Common myeloid progenitor, CD34-positive (primary cell): Measurements from ENCODE around the gene ADM2.

ENCODE experiments used
- CTCF ChIA-PET: fragments of 350-600 bp; sonication (Branson Sonifier 250); formaldehyde crosslinking; loops from one replicate; lab custom pipeline; 2021; ENCODE audit warnings: antibody characterized with exemption; lab: Charles Lee
- POLR2A ChIA-PET: fragments of 350-600 bp; sonication (Branson Sonifier 250); formaldehyde crosslinking; loops from one replicate; lab custom pipeline; 2021; ENCODE audit warnings: antibody characterized with exemption; lab: Charles Lee
- DNase-seq, 3 donors: peaks; one replicate each; pipeline versions ENCODE4 v3.0.0 to v3.0.0-alpha.2; 2013
- H3K27ac ChIP-seq, 2 experiments: 1 replicate in 1 of 2; 2 replicates in 1 of 2; pipeline ENCODE4 v1.7.0; 2013; ENCODE audit warnings: inconsistent platforms in 2 of 2, low read length in 2 of 2, mild to moderate bottlenecking in 2 of 2, low read depth in 1 of 2, moderate library complexity in 1 of 2; ENCODE audit not compliant: severe bottlenecking in 2 of 2, insufficient read depth in 1 of 2, poor library complexity in 1 of 2
- H3K27me3 ChIP-seq, 5 experiments: replicated peaks in 2 of 5; 1 replicate in 3 of 5; 2 replicates in 2 of 5; pipeline versions ENCODE4 v1.6.1 to v1.7.0; 2013; ENCODE audit warnings: low read length in 4 of 5, mild to moderate bottlenecking in 2 of 5, moderate library complexity in 2 of 5, inconsistent platforms in 1 of 5; ENCODE audit not compliant: insufficient read depth in 5 of 5, control insufficient read depth in 4 of 5
- H3K36me3 ChIP-seq, 4 experiments: 1 replicate in 2 of 4; 2 replicates in 2 of 4; pipeline versions ENCODE4 v1.6.1 to v1.7.0; 2013; ENCODE audit warnings: low read length in 3 of 4, control low read depth in 1 of 4, mild to moderate bottlenecking in 1 of 4; ENCODE audit not compliant: control insufficient read depth in 4 of 4, insufficient read depth in 4 of 4
- H3K4me1 ChIP-seq, 4 experiments: 1 replicate in 3 of 4; 2 replicates in 1 of 4; pipeline versions ENCODE4 v1.6.1 to v1.7.1; 2013; ENCODE audit warnings: low read length in 3 of 4, mild to moderate bottlenecking in 3 of 4, control low read depth in 1 of 4, inconsistent platforms in 1 of 4, moderate library complexity in 1 of 4; ENCODE audit not compliant: control insufficient read depth in 4 of 4, insufficient read depth in 4 of 4; ENCODE audit errors: control extremely low read depth in 1 of 4
- H3K4me3 ChIP-seq, 7 experiments: 1 replicate in 4 of 7; 2 replicates in 3 of 7; pipeline versions ENCODE4 v1.5.1 to v1.7.0; 2013; ENCODE audit warnings: mild to moderate bottlenecking in 7 of 7, low read length in 6 of 7, moderate library complexity in 6 of 7, inconsistent platforms in 2 of 7, low read depth in 2 of 7, control low read depth in 1 of 7; ENCODE audit not compliant: insufficient read depth in 4 of 7, control insufficient read depth in 1 of 7; ENCODE audit errors: extremely low read depth in 1 of 7
- H3K9me3 ChIP-seq, 5 experiments: 1 replicate in 4 of 5; 2 replicates in 1 of 5; pipeline versions ENCODE4 v1.6.1 to v1.7.1; 2013; ENCODE audit warnings: low read length in 4 of 5, mild to moderate bottlenecking in 2 of 5, inconsistent platforms in 1 of 5, low read depth in 1 of 5, moderate library complexity in 1 of 5; ENCODE audit not compliant: control insufficient read depth in 4 of 5, insufficient read depth in 2 of 5; ENCODE audit errors: control extremely low read depth in 1 of 5
- WGBS: methylation state at CpG from one replicate; pipeline ENCODE4 v1.1.5; 2013; ENCODE audit not compliant: insufficient coverage; 5-methylcytosine and 5-hydroxymethylcytosine counted together

ADM2 gene

GRCh38 chr22:50436841-50437341 is 44.5 kb upstream of the ADM2 start:
- ChIA-PET CTCF (no interaction called here), POLR2A (no interaction called here)
- Histone ChIP-seq H3K36me3 (peaks cover 4 to 82% (median 53%) of the 10 kb centered on the region in 4 experiments), H3K27ac (no peak overlapping the region), H3K4me3 (no peak overlapping the region), H3K4me1 (no peaks in the 10 kb centered on the region), H3K9me3 (no peaks in the 10 kb centered on the region), H3K27me3 (no peaks in the 10 kb centered on the region)
- 97% methylated on average over 25 of the region's 25 CpGs for WGBS
- DNase-seq, result no peak

- H3K9me3 ChIP-seq, result no peaks in the 10 kb centered on the region
- no peak for DNase-seq
- peaks cover 4 to 77% (median 49%) of the 10 kb centered on the region in 4 experiments for H3K36me3 ChIP-seq
- CTCF ChIA-PET, result interaction anchor here (0.8 to 1.1 kb wide), 2 partner anchors 9 to 96 kb away, joined by 3 read pairs; no protein-coding TSS in a partner anchor
- no peaks in the 10 kb centered on the region for H3K4me1 ChIP-seq
- no peak overlapping the region for H3K4me3 ChIP-seq
- H3K27me3 ChIP-seq, result no peaks in the 10 kb centered on the region
- 94% methylated on average over 29 of the region's 36 CpGs for WGBS
- POLR2A ChIA-PET, result interaction anchor here (0.7 kb wide), 1 partner anchor 11 kb away, joined by 3 read pairs; no protein-coding TSS in a partner anchor
- H3K27ac ChIP-seq, result no peak overlapping the region
Measured at GRCh38 chr22:50437511-50438304, 43.6 kb upstream of the ADM2 start.

- no peak overlapping the region for H3K27ac ChIP-seq
- H3K4me3 ChIP-seq, result no peak overlapping the region
- POLR2A ChIA-PET, result interaction anchor here (0.7 kb wide), 1 partner anchor 10 kb away, joined by 3 read pairs; no protein-coding TSS in a partner anchor
- H3K9me3 ChIP-seq, result no peaks in the 10 kb centered on the region
- 93% methylated on average over 30 of the region's 34 CpGs for WGBS
- no peaks in the 10 kb centered on the region for H3K27me3 ChIP-seq
- peaks cover 4 to 81% (median 53%) of the 10 kb centered on the region in 4 experiments for H3K36me3 ChIP-seq
- CTCF ChIA-PET, result interaction anchor here (0.8 to 1.4 kb wide), 5 partner anchors 10 to 97 kb away, joined by 3 to 7 read pairs (median 3); no protein-coding TSS in a partner anchor
- no peaks in the 10 kb centered on the region for H3K4me1 ChIP-seq
- DNase-seq, result no peak
Measured at GRCh38 chr22:50438305-50439275, 42.8 kb upstream of the ADM2 start.

DNA sequence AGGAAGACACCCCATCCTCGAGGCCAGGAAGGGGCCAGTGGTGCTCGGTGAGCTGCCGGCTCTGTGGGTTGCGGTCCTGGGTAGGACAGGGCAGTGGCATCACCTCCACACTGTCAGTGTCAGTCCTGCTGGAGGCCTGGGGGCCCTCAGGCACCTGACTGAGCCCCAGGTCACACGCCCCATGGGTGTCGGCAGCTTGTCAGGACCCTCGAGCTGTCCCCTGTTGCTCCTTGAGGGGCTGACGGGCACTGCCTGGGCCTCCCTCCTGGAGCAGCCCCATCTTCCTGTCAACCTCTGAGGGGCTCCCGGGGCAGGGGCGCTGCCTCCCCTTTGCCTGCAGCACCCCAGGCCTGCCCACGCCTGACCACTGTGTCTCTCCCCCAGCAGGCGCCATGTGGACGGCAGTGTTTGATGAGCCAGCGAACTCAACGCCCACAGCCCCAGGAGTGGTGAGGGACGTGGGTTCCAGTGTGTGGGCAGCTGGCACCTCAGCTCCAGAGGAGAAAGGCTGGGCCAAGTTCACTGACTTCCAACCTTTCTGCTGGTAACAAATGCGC is 42.0 kb upstream of the ADM2 start:
- no peak for DNase-seq
- ChIA-PET CTCF (interaction anchor here (1.0 to 1.4 kb wide), 5 partner anchors 11 to 52 kb away, joined by 3 to 7 read pairs (median 3); no protein-coding TSS in a partner anchor), POLR2A (no interaction called here)
- Histone ChIP-seq H3K27ac (no peak overlapping the region), H3K4me1 (no peaks in the 10 kb centered on the region), H3K27me3 (no peaks in the 10 kb centered on the region), H3K36me3 (peaks cover 4 to 87% (median 55%) of the 10 kb centered on the region in 4 experiments), H3K9me3 (no peaks in the 10 kb centered on the region), H3K4me3 (no peak overlapping the region)
- 95% methylated on average over 15 of the region's 17 CpGs for WGBS

DNA sequence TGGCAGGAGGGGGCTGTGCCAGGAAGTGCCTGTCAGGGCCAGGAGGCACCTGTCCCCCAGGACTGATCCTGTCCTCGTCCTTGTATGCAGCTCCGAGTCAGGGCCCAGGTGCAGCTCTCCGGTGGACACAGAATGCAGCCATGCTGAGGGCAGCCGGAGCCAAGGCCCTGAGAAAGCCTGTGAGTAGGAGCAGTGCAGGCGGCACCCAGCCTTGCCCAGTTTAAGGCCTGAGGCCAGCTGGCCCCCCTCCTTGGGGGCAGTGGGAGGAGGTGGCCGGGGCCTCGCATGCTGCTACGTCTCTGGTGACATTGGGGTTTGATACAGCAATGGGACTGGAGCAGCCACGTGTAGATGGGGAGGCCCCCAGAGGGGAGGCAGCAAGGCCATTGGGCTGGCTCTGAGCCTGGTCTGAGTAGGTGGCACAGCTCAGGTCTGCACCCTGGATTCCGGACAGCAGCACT is 41.4 kb upstream of the ADM2 start:
- Histone ChIP-seq H3K4me3 (no peak overlapping the region), H3K4me1 (peaks cover 0 to 4% (median 2%) of the 10 kb centered on the region in 4 experiments), H3K9me3 (no peaks in the 10 kb centered on the region), H3K36me3 (peaks cover 4 to 88% (median 54%) of the 10 kb centered on the region in 4 experiments), H3K27ac (no peak overlapping the region), H3K27me3 (no peaks in the 10 kb centered on the region)
- ChIA-PET POLR2A (no interaction called here), CTCF (interaction anchor here (1.0 to 1.4 kb wide), 5 partner anchors 11 to 53 kb away, joined by 3 to 7 read pairs (median 3); no protein-coding TSS in a partner anchor)
- WGBS, result 92% methylated on average over 9 of the region's 10 CpGs
- no peak for DNase-seq

GRCh38 chr22:50440544-50441249 is 40.6 kb upstream of the ADM2 start:
- Histone ChIP-seq H3K36me3 (peaks cover 4 to 88% (median 52%) of the 10 kb centered on the region in 4 experiments), H3K27me3 (no peaks in the 10 kb centered on the region), H3K9me3 (no peaks in the 10 kb centered on the region), H3K4me3 (no peak overlapping the region), H3K4me1 (peaks cover 0 to 12% (median 6%) of the 10 kb centered on the region in 4 experiments), H3K27ac (no peak overlapping the region)
- CTCF ChIA-PET, result interaction anchor here (0.5 to 1.4 kb wide), 4 partner anchors 10 to 43 kb away, joined by 3 to 4 read pairs (median 3); no protein-coding TSS in a partner anchor
- no peak for DNase-seq
- POLR2A ChIA-PET, result no interaction called here
- WGBS, result 93% methylated on average over 17 of the region's 26 CpGs
